ENCODE results near the gene PTPRM. TPM values are rescaled to one million over a fixed set of nuclear protein-coding genes. Genes with fewer than 3 reads are reported as not detected.

PTPRM gene
- polyA plus RNA-seq, 1 experiment: 81.1 TPM

GRCh38 chr18:8264861-8265411 lies 697.8 kb downstream of the PTPRM start:
- CTCF ChIA-PET: no interaction called here
- no peak for DNase-seq (ENCODE audit: low read depth, low spot score)

GRCh38 chr18:8272254-8272653 lies 705.1 kb downstream of the PTPRM start:
- POLR2A ChIA-PET: interaction anchor here (0.6 kb wide), 2 partner anchors 23 to 52 kb away, joined by 3 to 4 read pairs; no protein-coding TSS in a partner anchor
- no peaks in the 10 kb centered on the region for H3K9me3 ChIP-seq (ENCODE audit: control insufficient read depth, insufficient read depth, low read length)
- TF ChIP-seq CTCF (IDR thresholded peaks at IDR 0.05; ENCODE audit: low read depth, low read length): no peak
- CTCF ChIA-PET: no interaction called here
- H3K4me3 ChIP-seq (ENCODE audit: low read depth, low read length): no peak overlapping the region
- DNase-seq (ENCODE audit: low read depth, low spot score): no peak
- H3K27me3 ChIP-seq (ENCODE audit: control insufficient read depth, insufficient read depth, low read length): no peaks in the 10 kb centered on the region
- H3K27ac ChIP-seq (ENCODE audit: low read depth, low read length): no peak overlapping the region

More at GRCh38 chr18:8264861-8265411, 697.8 kb downstream of the PTPRM start:
- Histone ChIP-seq H3K27me3 (ENCODE audit: control insufficient read depth, insufficient read depth, low read length) (no peaks in the 10 kb centered on the region), H3K27ac (ENCODE audit: low read depth, low read length) (no peak overlapping the region), H3K4me3 (ENCODE audit: low read depth, low read length) (no peak overlapping the region), H3K9me3 (ENCODE audit: control insufficient read depth, insufficient read depth, low read length) (no peaks in the 10 kb centered on the region)
- TF ChIP-seq CTCF (IDR thresholded peaks at IDR 0.05; ENCODE audit: low read depth, low read length): no peak
- POLR2A ChIA-PET: no interaction called here

GRCh38 chr18:8274370-8274769 lies 707.3 kb downstream of the PTPRM start:
- no peak for TF ChIP-seq CTCF (IDR thresholded peaks at IDR 0.05; ENCODE audit: low read depth, low read length)
- POLR2A ChIA-PET: no interaction called here
- no peak for DNase-seq (ENCODE audit: low read depth, low spot score)
- no peaks in the 10 kb centered on the region for H3K9me3 ChIP-seq (ENCODE audit: control insufficient read depth, insufficient read depth, low read length)
- no peak overlapping the region for H3K4me3 ChIP-seq (ENCODE audit: low read depth, low read length)
- CTCF ChIA-PET: no interaction called here
- no peak overlapping the region for H3K27ac ChIP-seq (ENCODE audit: low read depth, low read length)
- no peaks in the 10 kb centered on the region for H3K27me3 ChIP-seq (ENCODE audit: control insufficient read depth, insufficient read depth, low read length)

- ChIA-PET CTCF (interaction anchor here (0.6 to 0.8 kb wide), 2 partner anchors 106 to 487 kb away, joined by 3 to 6 read pairs; no protein-coding TSS in a partner anchor), POLR2A (no interaction called here)
- Histone ChIP-seq H3K27me3 (ENCODE audit: control insufficient read depth, insufficient read depth, low read length) (no peaks in the 10 kb centered on the region), H3K4me3 (ENCODE audit: low read depth, low read length) (no peak overlapping the region), H3K9me3 (ENCODE audit: control insufficient read depth, insufficient read depth, low read length) (no peaks in the 10 kb centered on the region), H3K27ac (ENCODE audit: low read depth, low read length) (no peak overlapping the region)
- no peak for TF ChIP-seq CTCF (IDR thresholded peaks at IDR 0.05; ENCODE audit: low read depth, low read length)
- DNase-seq (ENCODE audit: low read depth, low spot score): no peak
Measured at GRCh38 chr18:8276406-8276805, 709.3 kb downstream of the PTPRM start.

GRCh38 chr18:8277270-8277669 lies 710.2 kb downstream of the PTPRM start:
- Histone ChIP-seq H3K27me3 (ENCODE audit: control insufficient read depth, insufficient read depth, low read length) (no peaks in the 10 kb centered on the region), H3K9me3 (ENCODE audit: control insufficient read depth, insufficient read depth, low read length) (no peaks in the 10 kb centered on the region), H3K4me3 (ENCODE audit: low read depth, low read length) (no peak overlapping the region), H3K27ac (ENCODE audit: low read depth, low read length) (no peak overlapping the region)
- DNase-seq (ENCODE audit: low read depth, low spot score): no peak
- ChIA-PET CTCF (no interaction called here), POLR2A (no interaction called here)
- no peak for TF ChIP-seq CTCF (IDR thresholded peaks at IDR 0.05; ENCODE audit: low read depth, low read length)
